GM12892 (cell line): ENCODE data around the gene NEDD4L.

Experiments used
- POLR2A ChIP-seq: IDR thresholded peaks from 2 replicates; pipeline ENCODE4 v1.6.1; 2011; ENCODE audit warnings: low read depth, low read length, control low read depth
- POLR2AphosphoS5 ChIP-seq: IDR thresholded peaks from 2 replicates; pipeline ENCODE4 v1.6.1; 2011; ENCODE audit warnings: low read depth, low read length, control low read depth

DNA sequence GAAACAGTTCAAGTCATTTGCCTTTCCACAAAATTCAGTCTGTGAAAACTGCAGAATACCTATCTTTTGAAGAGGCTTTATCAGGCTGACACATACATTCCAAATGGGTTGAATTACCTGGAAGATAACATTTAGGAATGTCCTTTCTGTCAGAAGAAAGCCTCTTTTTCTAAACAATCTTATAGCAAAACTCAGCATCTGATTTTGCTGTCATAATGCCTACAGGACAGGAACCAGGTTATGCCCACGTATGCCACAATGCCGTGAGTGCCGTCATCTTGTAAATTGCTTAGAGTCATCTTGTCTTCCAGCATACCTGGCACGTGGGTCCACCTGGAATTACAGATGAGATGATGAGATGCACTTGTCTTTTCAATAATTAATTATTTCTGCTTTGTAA lies 309.6 kb downstream of the NEDD4L start:
- no peak for TF ChIP-seq POLR2AphosphoS5
- no peak for TF ChIP-seq POLR2A
